C4-2B (cell line): Measurements from ENCODE around the gene CRTC2.

ENCODE experiments used
- ZFX ChIP-seq: fragments of 450-650 bp; IDR thresholded peaks from 2 replicates; pipeline ENCODE4 v1.6.1; 2017
- TF ChIP-seq, protein P1 (sequence below): fragments of 450-650 bp; conservative IDR thresholded peaks from 2 replicates; pipeline ENCODE4 v1.5.1; 2017; ENCODE audit warnings: mild to moderate bottlenecking

DNA sequence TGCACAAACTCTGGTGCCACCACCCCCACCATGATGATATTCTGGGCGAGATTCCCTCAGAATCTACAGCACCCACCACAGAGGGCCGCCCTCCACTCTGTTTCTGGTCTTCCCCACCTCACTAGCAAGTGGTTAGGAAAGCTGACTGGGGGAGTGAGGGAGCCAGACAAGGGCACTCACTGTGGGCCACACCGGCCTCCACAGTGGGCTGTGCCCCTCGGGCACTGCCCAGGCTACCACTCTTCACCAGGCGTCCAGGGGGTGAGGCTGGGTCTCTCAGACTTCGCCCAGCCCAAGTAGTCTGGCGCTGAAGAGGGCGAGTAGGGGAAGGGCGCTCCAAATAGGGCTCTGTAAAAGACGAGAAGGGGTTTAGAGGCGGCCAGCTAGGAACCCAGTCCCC lies 24.5 kb downstream of the CRTC2 start:
- TF ChIP-seq, protein P1, sequence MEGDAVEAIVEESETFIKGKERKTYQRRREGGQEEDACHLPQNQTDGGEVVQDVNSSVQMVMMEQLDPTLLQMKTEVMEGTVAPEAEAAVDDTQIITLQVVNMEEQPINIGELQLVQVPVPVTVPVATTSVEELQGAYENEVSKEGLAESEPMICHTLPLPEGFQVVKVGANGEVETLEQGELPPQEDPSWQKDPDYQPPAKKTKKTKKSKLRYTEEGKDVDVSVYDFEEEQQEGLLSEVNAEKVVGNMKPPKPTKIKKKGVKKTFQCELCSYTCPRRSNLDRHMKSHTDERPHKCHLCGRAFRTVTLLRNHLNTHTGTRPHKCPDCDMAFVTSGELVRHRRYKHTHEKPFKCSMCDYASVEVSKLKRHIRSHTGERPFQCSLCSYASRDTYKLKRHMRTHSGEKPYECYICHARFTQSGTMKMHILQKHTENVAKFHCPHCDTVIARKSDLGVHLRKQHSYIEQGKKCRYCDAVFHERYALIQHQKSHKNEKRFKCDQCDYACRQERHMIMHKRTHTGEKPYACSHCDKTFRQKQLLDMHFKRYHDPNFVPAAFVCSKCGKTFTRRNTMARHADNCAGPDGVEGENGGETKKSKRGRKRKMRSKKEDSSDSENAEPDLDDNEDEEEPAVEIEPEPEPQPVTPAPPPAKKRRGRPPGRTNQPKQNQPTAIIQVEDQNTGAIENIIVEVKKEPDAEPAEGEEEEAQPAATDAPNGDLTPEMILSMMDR, result no peak
- no peak for TF ChIP-seq ZFX
